A549 (cell line): ENCODE measurements around the gene ARHGAP42. TPM values are rescaled to one million over a fixed set of nuclear protein-coding genes. Genes with fewer than 3 reads are reported as not detected.

Source experiments
- ATAC-seq, 2 experiments: fragments of 200-7000 bp in 1 of 2; fragments of >200 bp in 1 of 2; cut with Nextera tagmentation in 1 of 2; cut with Tn5 transposase in 1 of 2; 3 replicates each; pipeline versions ENCODE4 v1.8.0 to v1.9.1; 2018 to 2020; ENCODE audit warnings: mild to moderate bottlenecking in 1 of 2, moderate library complexity in 1 of 2
- CTCF ChIA-PET: fragments of 300-600 bp; sonication (Branson Sonifier 250); formaldehyde crosslinking; extraction: SDS; loops from one replicate; lab custom pipeline; 2021; ENCODE audit warnings: antibody characterized with exemption, inconsistent platforms; lab: Yijun Ruan, JAX
- POLR2A ChIA-PET: fragments of 350-600 bp; formaldehyde crosslinking; extraction: SDS; loops from one replicate; lab custom pipeline; 2021; ENCODE audit warnings: antibody characterized with exemption, inconsistent platforms; lab: Yijun Ruan, JAX
- DNase-seq, 2 experiments: peaks; one replicate each; pipeline versions ENCODE4 v3.0.0 to v3.0.0-alpha.2; 2011 to 2016; ENCODE audit warnings: low read depth in 1 of 2, low spot score in 1 of 2
- FAIRE-seq: peaks from 2 replicates; lab custom pipeline; 2011; peaks lifted over from hg19 to GRCh38; lab: Jason Lieb, UNC
- H3K27ac ChIP-seq, 2 experiments: fragments of >200 bp; sonication (Bioruptor Twin); formaldehyde crosslinking; 3 replicates each; pipeline ENCODE4 v1.5.1; 2016 to 2017
- H3K4me1 ChIP-seq: fragments of >200 bp; sonication (Bioruptor Twin); formaldehyde crosslinking; 3 replicates; pipeline ENCODE4 v1.6.1; 2016
- H3K4me2 ChIP-seq: fragments of >200 bp; sonication (Bioruptor Twin); formaldehyde crosslinking; 3 replicates; pipeline ENCODE4 v1.6.1; 2016
- H3K4me3 ChIP-seq: fragments of >200 bp; sonication (Bioruptor Twin); formaldehyde crosslinking; 3 replicates; pipeline ENCODE4 v1.5.1; 2016
- H3K9me3 ChIP-seq: fragments of >200 bp; sonication (Bioruptor Twin); formaldehyde crosslinking; 3 replicates; pipeline ENCODE4 v1.6.1; 2016
- CBX8 ChIP-seq: fragments of 200-600 bp; sonication (generic); IDR thresholded peaks from 2 replicates; pipeline ENCODE4 v1.6.1; 2016
- CHD2 ChIP-seq: fragments of 150-350 bp; IDR thresholded peaks from 2 replicates; pipeline ENCODE4 v1.6.1; 2014; ENCODE audit warnings: low read length; ENCODE audit not compliant: partially characterized antibody
- CHD4 ChIP-seq: fragments of 200-600 bp; sonication (generic); IDR thresholded peaks from 2 replicates; pipeline ENCODE4 v1.6.1; 2016; ENCODE audit warnings: antibody characterized with exemption, mild to moderate bottlenecking, borderline replicate concordance
- EHMT2 ChIP-seq: fragments of 200-600 bp; sonication (generic); IDR thresholded peaks from 2 replicates; pipeline ENCODE4 v1.6.1; 2016; ENCODE audit warnings: antibody characterized with exemption, low read depth, mild to moderate bottlenecking, moderate library complexity
- EP300 ChIP-seq, 2 experiments: fragments of >200 bp; sonication (Bioruptor Twin); formaldehyde crosslinking; IDR thresholded peaks; 2 replicates in 1 of 2; 3 replicates in 1 of 2; pipeline ENCODE4 v1.6.1; 2016 to 2017
- GATA3 ChIP-seq: IDR thresholded peaks from 2 replicates; pipeline ENCODE4 v1.6.1; 2012; ENCODE audit warnings: borderline replicate concordance
- HOXA7 ChIP-seq: fragments of 250-450 bp; sonication (Bioruptor Pico); IDR thresholded peaks from 2 replicates; pipeline ENCODE4 v1.5.0; 2020; ENCODE audit warnings: mild to moderate bottlenecking, moderate library complexity
- HOXB5 ChIP-seq: fragments of 250-450 bp; sonication (Bioruptor Pico); IDR thresholded peaks from 2 replicates; pipeline ENCODE4 v1.5.0; 2020; ENCODE audit warnings: mild to moderate bottlenecking, moderate library complexity
- JUN ChIP-seq, 2 experiments: fragments of >200 bp; sonication (Bioruptor Twin); formaldehyde crosslinking; IDR thresholded peaks; 2 replicates in 1 of 2; 3 replicates in 1 of 2; pipeline ENCODE4 v1.6.1; 2016 to 2017
- JUNB ChIP-seq: fragments of >200 bp; sonication (Bioruptor Twin); formaldehyde crosslinking; IDR thresholded peaks from 2 replicates; pipeline ENCODE4 v1.6.1; 2016
- KDM5A ChIP-seq: fragments of 200-600 bp; sonication (generic); IDR thresholded peaks from 2 replicates; pipeline ENCODE4 v1.6.1; 2016; ENCODE audit warnings: antibody characterized with exemption, mild to moderate bottlenecking
- MAFK ChIP-seq: fragments of 450-650 bp; IDR thresholded peaks from 2 replicates; pipeline ENCODE4 v1.6.1; 2014; ENCODE audit not compliant: partially characterized antibody
- MYC ChIP-seq: IDR thresholded peaks from 2 replicates; pipeline ENCODE4 v1.6.1; 2012; ENCODE audit warnings: mild to moderate bottlenecking, inconsistent platforms, low read length, improper control_type of control experiment, borderline replicate concordance
- NFE2L2 ChIP-seq: fragments of 150-350 bp; conservative IDR thresholded peaks from 2 replicates; pipeline ENCODE4 v1.6.1; 2014; ENCODE audit warnings: low read length
- NPAS2 ChIP-seq: fragments of 250-450 bp; sonication (Bioruptor Pico); IDR thresholded peaks from 2 replicates; pipeline ENCODE4 v1.8.0; 2022; ENCODE audit warnings: mild to moderate bottlenecking, moderate library complexity, borderline replicate concordance
- NR3C1 ChIP-seq: fragments of >200 bp; sonication (Bioruptor Twin); formaldehyde crosslinking; IDR thresholded peaks from 3 replicates; pipeline ENCODE4 v1.6.1; 2017
- POLR2A ChIP-seq: IDR thresholded peaks from 2 replicates; pipeline ENCODE4 v1.6.1; 2012; ENCODE audit warnings: mild to moderate bottlenecking, low read length
- RAD21 ChIP-seq, 2 experiments: fragments of >200 bp in 1 of 2; sonication (Bioruptor Twin) in 1 of 2; formaldehyde crosslinking in 1 of 2; IDR thresholded peaks in 1 of 2; conservative IDR thresholded peaks in 1 of 2; 2 replicates in 1 of 2; 3 replicates in 1 of 2; pipeline ENCODE4 v1.6.1; 2012 to 2018; ENCODE audit warnings: inconsistent platforms in 1 of 2
- RARB ChIP-seq: fragments of 250-450 bp; sonication (Bioruptor Pico); IDR thresholded peaks from 2 replicates; pipeline ENCODE4 v1.8.0; 2021; ENCODE audit warnings: mild to moderate bottlenecking, moderate library complexity
- RCOR1 ChIP-seq: fragments of 150-350 bp; IDR thresholded peaks from 2 replicates; pipeline ENCODE4 v1.6.1; 2014; ENCODE audit warnings: antibody characterized with exemption, low read length, low read depth
- RFX5 ChIP-seq: fragments of 450-650 bp; IDR thresholded peaks from 2 replicates; pipeline ENCODE4 v1.7.1; 2014; ENCODE audit warnings: antibody characterized with exemption, mild to moderate bottlenecking, moderate library complexity
- SREBF2 ChIP-seq: fragments of 450-650 bp; IDR thresholded peaks from 2 replicates; pipeline ENCODE4 v1.6.1; 2014; ENCODE audit warnings: mild to moderate bottlenecking, moderate library complexity
- TFCP2L1 ChIP-seq: fragments of 250-450 bp; sonication (Bioruptor Pico); IDR thresholded peaks from 2 replicates; pipeline ENCODE4 v1.5.0; 2021; ENCODE audit warnings: mild to moderate bottlenecking
- ZC3H11A ChIP-seq: fragments of 450-650 bp; IDR thresholded peaks from 2 replicates; pipeline ENCODE4 v1.6.1; 2014; ENCODE audit warnings: antibody characterized with exemption, mild to moderate bottlenecking
- ZNF302 ChIP-seq: fragments of 250-450 bp; sonication (Bioruptor Pico); IDR thresholded peaks from 2 replicates; pipeline ENCODE4 v1.9.0; 2021; ENCODE audit warnings: inconsistent platforms, mild to moderate bottlenecking, moderate library complexity
- ZSCAN20 ChIP-seq: fragments of 250-450 bp; sonication (Bioruptor Pico); IDR thresholded peaks from 2 replicates; pipeline ENCODE4 v1.8.0; 2022; ENCODE audit warnings: mild to moderate bottlenecking, moderate library complexity
- WGBS: methylation state at CpG from one replicate; pipeline ENCODE4 v1.1.6; 2017; ENCODE audit errors: missing lambda C conversion rate; 5-methylcytosine and 5-hydroxymethylcytosine counted together
- polyA plus RNA-seq, 4 experiments: library from polyadenylated mRNA; depleted of rRNA in 3 of 4; stranded (reverse); fragments of >200 nt; fragmentation: RNase III in 1 of 4; extraction: RNeasy Plus Mini Kit Qiagen cat#74134 plus additional on column Dnase treatment in 1 of 4; gene quantifications; 2 replicates in 3 of 4; 3 replicates in 1 of 4; pipeline ENCODE4 v1.2.3, GENCODE V29; 2011 to 2017
- TF ChIP-seq, protein P1 (sequence below): fragments of >200 bp; sonication (Bioruptor Twin); formaldehyde crosslinking; IDR thresholded peaks from 3 replicates; pipeline ENCODE4 v1.6.1; 2016
- TF ChIP-seq, protein P2 (sequence below): fragments of 150-350 bp; IDR thresholded peaks from 2 replicates; pipeline ENCODE4 v1.6.1; 2014; ENCODE audit warnings: low read depth, mild to moderate bottlenecking, low read length
- TF ChIP-seq, protein P3 (sequence below): IDR thresholded peaks from 2 replicates; pipeline ENCODE4 v1.6.1; 2012

The ARHGAP42 gene
- polyA plus RNA-seq, 2 of the 4 experiments (the other 2 are of a cell fraction), result 5.1 to 17.0 TPM

DNA sequence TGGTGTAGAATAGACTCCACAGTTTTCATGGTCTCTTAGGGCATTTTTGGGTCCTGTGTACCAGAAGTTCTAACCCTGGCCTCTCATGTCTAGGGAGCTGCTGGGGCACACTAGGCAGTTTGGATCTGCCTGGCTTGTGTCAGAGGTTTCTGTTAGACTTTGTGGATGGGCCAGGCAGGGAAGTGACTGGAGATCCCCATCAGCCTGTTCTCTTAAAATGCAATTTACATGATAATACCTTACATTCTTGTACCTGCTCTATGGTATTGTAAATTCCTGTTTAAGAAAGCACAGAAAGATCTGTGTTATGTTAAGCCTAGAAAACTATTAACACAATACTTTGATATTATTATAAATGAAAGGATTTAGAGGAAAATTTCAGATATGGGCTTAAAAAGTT, 104.0 kb downstream of the ARHGAP42 start:
- H3K4me3 ChIP-seq, result no peak overlapping the region
- TF ChIP-seq ZNF302, result no peak
- no peak for TF ChIP-seq NFE2L2
- TF ChIP-seq, all 56 proteins: peak for 0
- DNase-seq (no peak), ATAC-seq (no peak), FAIRE-seq (no peak)
- H3K9me3 ChIP-seq, result no peaks in the 10 kb centered on the region
- H3K27ac ChIP-seq, result 0 out of 6 replicates have a peak overlapping the region, but pooled peaks of 1 of the 2 experiments have one; percentile 22
- H3K4me2 ChIP-seq, result no peak overlapping the region
- peaks cover 35% of the 10 kb centered on the region for H3K4me1 ChIP-seq
- ChIA-PET CTCF (no interaction called here), POLR2A (no interaction called here)

DNA sequence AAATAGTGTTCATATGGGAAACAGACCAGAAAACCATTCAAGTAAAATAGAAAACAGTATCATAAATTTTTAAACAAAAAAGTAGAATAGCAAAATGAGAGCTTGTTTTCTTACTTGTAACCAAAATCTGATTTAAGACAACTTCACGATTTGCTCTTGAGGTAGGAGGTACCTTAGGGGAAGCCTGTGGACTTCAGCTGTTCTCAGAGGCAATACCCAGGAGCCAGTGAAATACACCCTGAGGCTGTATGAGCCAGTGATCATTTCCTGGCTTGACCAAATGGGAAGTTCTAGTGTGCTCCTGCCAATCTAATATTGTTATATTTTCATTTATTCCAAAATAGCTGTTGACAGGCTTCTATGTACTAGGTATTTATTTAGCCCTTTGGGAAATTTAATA, 104.8 kb downstream of the ARHGAP42 start:
- ATAC-seq, result no peak

DNA sequence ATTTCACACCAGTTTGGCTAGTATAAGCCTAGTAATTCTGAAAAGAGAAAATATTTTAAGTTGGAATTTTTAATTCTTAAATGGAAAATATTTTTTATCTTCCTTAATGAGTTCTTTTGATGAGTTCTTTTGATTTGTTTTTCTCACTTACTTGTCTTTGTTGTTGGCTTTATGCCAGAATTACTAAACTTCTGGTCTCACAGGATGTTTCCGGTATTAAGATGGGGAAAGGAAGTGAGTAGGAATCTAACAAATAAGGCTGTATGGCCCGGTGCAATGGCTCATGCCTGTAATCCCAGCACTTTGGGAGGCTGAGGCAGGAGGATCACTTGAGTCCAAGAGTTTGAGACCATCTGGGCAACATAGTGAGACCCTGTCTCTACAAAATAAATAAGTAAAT, 106.4 kb downstream of the ARHGAP42 start:
- POLR2A ChIA-PET, result no interaction called here
- WGBS, result 96% methylated on average over 2 of the region's 2 CpGs
- TF ChIP-seq MYC (no peak), NPAS2 (CRISPR knock-in tag) (no peak), NR3C1 (no peak), CHD2 (no peak), CBX8 (no peak), JUN (IDR thresholded peaks at IDR 0.05) (no peak), POLR2A (no peak), CHD4 (no peak), TFCP2L1 (CRISPR knock-in tag) (no peak), JUNB (no peak), EHMT2 (no peak), MAFK (no peak)
- CTCF ChIA-PET, result no interaction called here
- Histone ChIP-seq H3K4me2 (no peak overlapping the region), H3K9me3 (no peaks in the 10 kb centered on the region), H3K4me1 (peaks cover 34% of the 10 kb centered on the region), H3K27ac (no peak overlapping the region), H3K4me3 (no peak overlapping the region)
- DNase-seq, result no peak
- no peak for ATAC-seq
- FAIRE-seq, result no peak

More for the DNA sequence above, 104.8 kb downstream of the ARHGAP42 start:
- ChIA-PET POLR2A (no interaction called here), CTCF (interaction anchor here (0.6 to 0.8 kb wide), 2 partner anchors 104 to 110 kb away, joined by 3 to 4 read pairs; no protein-coding TSS in a partner anchor)
- FAIRE-seq, result no peak
- peak overlapping the region; percentile 7; the same call in 1 of the 3 replicates for H3K4me2 ChIP-seq
- 72% methylated on average over 1 of the region's 1 CpG for WGBS
- H3K4me3 ChIP-seq, result no peak overlapping the region
- H3K4me1 ChIP-seq, result peaks cover 34% of the 10 kb centered on the region
- H3K9me3 ChIP-seq, result no peaks in the 10 kb centered on the region
- no peak for TF ChIP-seq POLR2A
- TF ChIP-seq, protein P1, sequence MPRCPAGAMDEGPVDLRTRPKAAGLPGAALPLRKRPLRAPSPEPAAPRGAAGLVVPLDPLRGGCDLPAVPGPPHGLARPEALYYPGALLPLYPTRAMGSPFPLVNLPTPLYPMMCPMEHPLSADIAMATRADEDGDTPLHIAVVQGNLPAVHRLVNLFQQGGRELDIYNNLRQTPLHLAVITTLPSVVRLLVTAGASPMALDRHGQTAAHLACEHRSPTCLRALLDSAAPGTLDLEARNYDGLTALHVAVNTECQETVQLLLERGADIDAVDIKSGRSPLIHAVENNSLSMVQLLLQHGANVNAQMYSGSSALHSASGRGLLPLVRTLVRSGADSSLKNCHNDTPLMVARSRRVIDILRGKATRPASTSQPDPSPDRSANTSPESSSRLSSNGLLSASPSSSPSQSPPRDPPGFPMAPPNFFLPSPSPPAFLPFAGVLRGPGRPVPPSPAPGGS, result no peak
- no peak for TF ChIP-seq RCOR1
- no peak for TF ChIP-seq CHD4
- no peak for TF ChIP-seq ZSCAN20 (CRISPR knock-in tag)
- TF ChIP-seq JUNB, result no peak
- no peak for TF ChIP-seq ZC3H11A
- no peak for TF ChIP-seq HOXA7
- no peak for TF ChIP-seq EHMT2
- TF ChIP-seq RAD21 (conservative IDR thresholded peaks at IDR 0.05 in 1 of 2, IDR thresholded peaks at IDR 0.05 in 1 of 2), result no peak
- no peak for TF ChIP-seq RFX5
- no peak for TF ChIP-seq HOXB5 (CRISPR knock-in tag)
- no peak for TF ChIP-seq EP300 (IDR thresholded peaks at IDR 0.05)
- TF ChIP-seq TFCP2L1 (CRISPR knock-in tag), result no peak
- TF ChIP-seq, protein P2, sequence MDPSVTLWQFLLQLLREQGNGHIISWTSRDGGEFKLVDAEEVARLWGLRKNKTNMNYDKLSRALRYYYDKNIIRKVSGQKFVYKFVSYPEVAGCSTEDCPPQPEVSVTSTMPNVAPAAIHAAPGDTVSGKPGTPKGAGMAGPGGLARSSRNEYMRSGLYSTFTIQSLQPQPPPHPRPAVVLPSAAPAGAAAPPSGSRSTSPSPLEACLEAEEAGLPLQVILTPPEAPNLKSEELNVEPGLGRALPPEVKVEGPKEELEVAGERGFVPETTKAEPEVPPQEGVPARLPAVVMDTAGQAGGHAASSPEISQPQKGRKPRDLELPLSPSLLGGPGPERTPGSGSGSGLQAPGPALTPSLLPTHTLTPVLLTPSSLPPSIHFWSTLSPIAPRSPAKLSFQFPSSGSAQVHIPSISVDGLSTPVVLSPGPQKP, result no peak
- no peak for TF ChIP-seq GATA3
- TF ChIP-seq KDM5A, result no peak
- no peak for TF ChIP-seq SREBF2
- TF ChIP-seq, protein P3, sequence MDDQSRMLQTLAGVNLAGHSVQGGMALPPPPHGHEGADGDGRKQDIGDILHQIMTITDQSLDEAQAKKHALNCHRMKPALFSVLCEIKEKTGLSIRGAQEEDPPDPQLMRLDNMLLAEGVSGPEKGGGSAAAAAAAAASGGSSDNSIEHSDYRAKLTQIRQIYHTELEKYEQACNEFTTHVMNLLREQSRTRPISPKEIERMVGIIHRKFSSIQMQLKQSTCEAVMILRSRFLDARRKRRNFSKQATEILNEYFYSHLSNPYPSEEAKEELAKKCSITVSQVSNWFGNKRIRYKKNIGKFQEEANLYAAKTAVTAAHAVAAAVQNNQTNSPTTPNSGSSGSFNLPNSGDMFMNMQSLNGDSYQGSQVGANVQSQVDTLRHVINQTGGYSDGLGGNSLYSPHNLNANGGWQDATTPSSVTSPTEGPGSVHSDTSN, result no peak
- no peak for TF ChIP-seq RARB (CRISPR knock-in tag)
- TF ChIP-seq, all 56 proteins: peak for 0
- DNase-seq, result no peak
- H3K27ac ChIP-seq, result no peak overlapping the region
